D721Med (cell line): ENCODE results near the gene PPOX.
A peak's percentile ranks its signal among the peaks of the same experiment; 100 is the strongest.

Source experiments
- DNase-seq: peaks from one replicate; pipeline ENCODE4 v3.0.0; 2011; ENCODE audit warnings: low spot score; ENCODE audit not compliant: insufficient read length
- FAIRE-seq: peaks from 2 replicates; lab custom pipeline; 2011; peaks lifted over from hg19 to GRCh38; lab: Jason Lieb, UNC
- CTCF ChIP-seq: IDR thresholded peaks from 2 replicates; pipeline ENCODE4 v1.5.1; 2012; ENCODE audit warnings: mild to moderate bottlenecking, control low read depth; ENCODE audit not compliant: insufficient read depth; ENCODE audit errors: missing control alignments

The PPOX gene

DNA sequence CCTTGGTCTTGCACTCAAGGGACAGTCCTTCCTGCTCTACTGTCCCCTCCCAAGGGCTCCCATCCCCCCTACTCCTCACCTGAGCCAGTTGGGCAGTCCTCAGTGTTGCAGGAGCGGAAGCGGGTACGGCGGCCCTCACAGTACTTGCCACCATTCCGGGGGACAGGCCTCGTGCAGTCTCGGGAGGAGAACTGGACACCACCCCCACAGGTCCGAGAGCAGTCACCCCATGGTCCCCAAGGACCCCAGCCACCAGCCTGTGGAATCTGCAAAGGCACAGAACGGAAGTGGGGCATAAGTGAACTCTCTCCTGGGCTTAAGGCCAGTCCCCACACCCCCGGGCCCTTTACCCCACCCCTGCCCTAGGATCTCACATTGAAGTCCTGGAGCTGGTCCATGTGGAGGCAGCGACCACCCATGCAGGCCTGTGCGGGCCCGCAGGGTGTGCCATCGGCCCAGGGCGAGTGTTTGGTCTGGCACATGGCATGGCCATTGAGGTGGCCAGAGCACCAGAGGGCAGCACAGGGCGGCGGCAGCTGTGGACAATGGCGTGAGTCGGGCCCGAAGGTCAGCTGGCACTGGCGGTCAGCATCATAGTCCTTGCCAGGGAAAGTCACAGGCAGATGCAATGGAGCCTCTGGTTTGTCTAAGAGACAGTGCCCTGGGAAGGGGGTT, 27.5 kb downstream of the PPOX start:
- DNase-seq, result no peak
- FAIRE-seq, result no peak
- no peak for TF ChIP-seq CTCF

DNA sequence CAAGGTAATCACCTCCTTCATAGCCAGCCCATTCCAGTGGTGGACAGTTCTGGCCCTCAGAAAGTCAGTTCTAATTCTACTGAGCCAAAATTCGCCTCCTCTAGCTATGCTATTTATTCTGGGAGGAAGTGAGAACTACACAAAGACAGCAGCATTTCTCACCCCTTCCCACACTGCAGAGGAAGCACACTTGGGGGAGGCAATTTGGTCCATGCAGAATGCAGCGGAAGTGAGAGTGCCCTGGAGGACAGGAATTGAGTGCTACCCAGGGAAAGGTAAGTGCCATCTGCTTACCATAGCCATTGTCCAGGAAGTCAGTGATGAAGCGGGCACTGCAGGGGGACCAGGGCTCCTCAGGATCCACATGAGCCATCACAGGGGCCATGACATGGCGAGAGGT, 28.9 kb downstream of the PPOX start:
- DNase-seq (no peak), FAIRE-seq (no peak)
- TF ChIP-seq CTCF, result no peak

GRCh38 chr1:161196111-161196510, 29.9 kb downstream of the PPOX start:
- DNase-seq (no peak), FAIRE-seq (no peak)
- no peak for TF ChIP-seq CTCF

GRCh38 chr1:161196521-161197451, 30.6 kb downstream of the PPOX start:
- FAIRE-seq (peak; percentile 56), DNase-seq (peak; percentile 85)
- no peak for TF ChIP-seq CTCF

- DNase-seq (no peak), FAIRE-seq (no peak)
- no peak for TF ChIP-seq CTCF
These were observed 31.5 kb downstream of the PPOX start for GRCh38 chr1:161197560-161198193.

- TF ChIP-seq CTCF, result no peak
- no peak for FAIRE-seq
- DNase-seq, result no peak
These were observed 32.1 kb downstream of the PPOX start for GRCh38 chr1:161198194-161198896.
